K562 (cell line): Measurements from ENCODE around the gene FBN3. TPM values are rescaled to one million over a fixed set of nuclear protein-coding genes. Genes with fewer than 3 reads are reported as not detected.

ENCODE experiments used
- ATF1 ChIP-seq, 2 experiments: fragments of 450-650 bp in 1 of 2; IDR thresholded peaks; 2 replicates each; pipeline ENCODE4 v1.6.1; 2016; ENCODE audit warnings: missing compliant biosample characterization in 1 of 2, missing genetic modification characterization in 1 of 2
- BRCA1 ChIP-seq, 2 experiments: fragments of 450-650 bp in 1 of 2; sonication (generic) in 1 of 2; formaldehyde crosslinking in 1 of 2; IDR thresholded peaks; 2 replicates each; pipeline versions ENCODE4 v1.5.0 to v1.6.1; 2017 to 2020; ENCODE audit warnings: mild to moderate bottlenecking in 1 of 2, missing genetic modification reagents in 1 of 2
- DIDO1 ChIP-seq: fragments of 450-650 bp; IDR thresholded peaks from 2 replicates; pipeline ENCODE4 v1.6.1; 2016; ENCODE audit warnings: low read depth, missing biosample characterization, missing genetic modification characterization
- ETS2 ChIP-seq: IDR thresholded peaks from 2 replicates; pipeline ENCODE4 v1.6.1; 2016; ENCODE audit warnings: borderline replicate concordance, missing genetic modification characterization, mild to moderate bottlenecking, moderate library complexity, missing compliant biosample characterization; ENCODE audit not compliant: poor library complexity, severe bottlenecking
- GABPB1 ChIP-seq: sonication (generic); formaldehyde crosslinking; IDR thresholded peaks from 2 replicates; pipeline ENCODE4 v1.8.0; 2022; ENCODE audit warnings: mild to moderate bottlenecking, missing genetic modification reagents
- NR2C2 ChIP-seq, 2 experiments: fragments of 200-800 bp in 1 of 2; sonication (Bioruptor generic) in 1 of 2; sonication (generic) in 1 of 2; formaldehyde crosslinking in 1 of 2; IDR thresholded peaks; 2 replicates each; pipeline versions ENCODE4 v1.6.1 to v1.8.0; 2016 to 2022; ENCODE audit warnings: mild to moderate bottlenecking in 1 of 2, missing compliant biosample characterization in 1 of 2, missing genetic modification characterization in 1 of 2, missing genetic modification reagents in 1 of 2
- PTRF ChIP-seq: fragments of 450-650 bp; IDR thresholded peaks from 2 replicates; pipeline ENCODE4 v1.6.1; 2016; ENCODE audit warnings: mild to moderate bottlenecking, missing genetic modification characterization, missing compliant biosample characterization
- RAD51 ChIP-seq: fragments of 450-650 bp; IDR thresholded peaks from 2 replicates; pipeline ENCODE4 v1.7.1; 2016; ENCODE audit warnings: low read depth, mild to moderate bottlenecking, borderline replicate concordance
- RUNX1 ChIP-seq: sonication (generic); IDR thresholded peaks from 2 replicates; pipeline ENCODE4 v1.6.1; 2016; ENCODE audit warnings: antibody characterized with exemption, low read depth
- SAFB2 ChIP-seq: fragments of 200-400 bp; formaldehyde crosslinking; IDR thresholded peaks from 2 replicates; pipeline ENCODE4 v1.6.1; 2018; ENCODE audit warnings: borderline replicate concordance, low read length, low read depth, moderate library complexity; ENCODE audit not compliant: severe bottlenecking
- SMARCA4 ChIP-seq: fragments of 450-650 bp; IDR thresholded peaks from 2 replicates; pipeline ENCODE4 v1.6.1; 2016
- SMARCB1 ChIP-seq: IDR thresholded peaks from 2 replicates; pipeline ENCODE4 v1.6.1; 2011; ENCODE audit warnings: improper control_type of control experiment, low read depth; ENCODE audit not compliant: insufficient read length
- SUPT5H ChIP-seq: fragments of 450-650 bp; IDR thresholded peaks from 2 replicates; pipeline ENCODE4 v1.6.1; 2016
- U2AF2 ChIP-seq: fragments of 200-400 bp; formaldehyde crosslinking; optimal IDR thresholded peaks from 2 replicates; pipeline ENCODE3; 2017; ENCODE audit warnings: low read depth, mild to moderate bottlenecking, low read length
- WHSC1 ChIP-seq: IDR thresholded peaks from one replicate; pipeline ENCODE4 v1.6.1; 2012; ENCODE audit warnings: low read length, control low read depth, inconsistent platforms
- polyA plus RNA-seq, 8 experiments: library from polyadenylated mRNA; depleted of rRNA in 4 of 8; stranded (reverse) in 5 of 8; unstranded in 3 of 8; fragments of >200 nt; fragmentation: Nextera tagmentation in 2 of 8; fragmentation: Illumina TruSeq in 1 of 8; extraction: Ambion mirVana in 2 of 8; extraction: Trizol in 1 of 8; gene quantifications; 2 replicates each; pipeline versions ENCODE4 v1.2.1 to v1.2.3, GENCODE V29; 2011 to 2014; ENCODE audit warnings: inconsistent platforms in 1 of 8, missing spikeins in 1 of 8
- total RNA-seq, 7 experiments: library from RNA; depleted of rRNA in 6 of 7; stranded (reverse); fragments of >200 nt in 6 of 7; fragmentation: Illumina TruSeq in 2 of 7; extraction: Trizol in 2 of 7; gene quantifications; 2 replicates each; pipeline versions ENCODE4 v1.2.1 to v1.2.3, GENCODE V29; 2011 to 2021; ENCODE audit warnings: low replicate concordance in 1 of 7
- TF ChIP-seq, protein P1 (sequence below): IDR thresholded peaks from 3 replicates; pipeline ENCODE4 v1.6.1; 2011; ENCODE audit warnings: borderline replicate concordance, mild to moderate bottlenecking; ENCODE audit not compliant: insufficient read length, insufficient read depth
- TF ChIP-seq, protein P2 (sequence below): fragments of 450-650 bp; formaldehyde crosslinking; IDR thresholded peaks from 2 replicates; pipeline ENCODE4 v1.4.0; 2020; ENCODE audit warnings: mild to moderate bottlenecking
- TF ChIP-seq, protein P3 (sequence below): fragments of 250-450 bp; sonication (Bioruptor Pico); IDR thresholded peaks from 2 replicates; pipeline ENCODE4 v1.8.0; 2022; ENCODE audit warnings: inconsistent platforms, mild to moderate bottlenecking, moderate library complexity, borderline replicate concordance

The FBN3 gene
- total and polyA plus RNA-seq, 9 of the 15 experiments (the other 6 are each of a cell fraction or from before 2014, with no cell fraction given): under 0.01 to 0.29 (median 0.01) TPM; not detected in 4

GRCh38 chr19:8050274-8051096 is 98.9 kb downstream of the FBN3 start (continued):
- no peak for TF ChIP-seq ETS2 (tag)
- no peak for TF ChIP-seq DIDO1
- peak; percentile 84; the same call in 1 of the 2 replicates for TF ChIP-seq SUPT5H
- no peak for TF ChIP-seq WHSC1
- TF ChIP-seq ATF1 (CRISPR knock-in tag; IDR thresholded peaks at IDR 0.05): no peak
- TF ChIP-seq ATF1 (tag; IDR thresholded peaks at IDR 0.05): 0 out of 2 replicates have a peak, but pooled peaks have one; percentile 11
- no peak for TF ChIP-seq PTRF (tag)
- TF ChIP-seq SMARCB1: no peak
- TF ChIP-seq NR2C2 (CRISPR knock-in tag; IDR thresholded peaks at IDR 0.05): no peak
- no peak for TF ChIP-seq NR2C2 (tag; IDR thresholded peaks at IDR 0.05)
- TF ChIP-seq BRCA1 (IDR thresholded peaks at IDR 0.05): no peak
- TF ChIP-seq BRCA1 (CRISPR knock-in tag; IDR thresholded peaks at IDR 0.05): no peak
- TF ChIP-seq GABPB1 (CRISPR knock-in tag): no peak; the same call in 1 of the 2 replicates
- no peak for TF ChIP-seq SMARCA4
- TF ChIP-seq, protein P1, sequence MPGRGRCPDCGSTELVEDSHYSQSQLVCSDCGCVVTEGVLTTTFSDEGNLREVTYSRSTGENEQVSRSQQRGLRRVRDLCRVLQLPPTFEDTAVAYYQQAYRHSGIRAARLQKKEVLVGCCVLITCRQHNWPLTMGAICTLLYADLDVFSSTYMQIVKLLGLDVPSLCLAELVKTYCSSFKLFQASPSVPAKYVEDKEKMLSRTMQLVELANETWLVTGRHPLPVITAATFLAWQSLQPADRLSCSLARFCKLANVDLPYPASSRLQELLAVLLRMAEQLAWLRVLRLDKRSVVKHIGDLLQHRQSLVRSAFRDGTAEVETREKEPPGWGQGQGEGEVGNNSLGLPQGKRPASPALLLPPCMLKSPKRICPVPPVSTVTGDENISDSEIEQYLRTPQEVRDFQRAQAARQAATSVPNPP: no peak
- TF ChIP-seq RAD51: no peak; the same call in 1 of the 2 replicates
- TF ChIP-seq U2AF2: no peak
- TF ChIP-seq, protein P2, sequence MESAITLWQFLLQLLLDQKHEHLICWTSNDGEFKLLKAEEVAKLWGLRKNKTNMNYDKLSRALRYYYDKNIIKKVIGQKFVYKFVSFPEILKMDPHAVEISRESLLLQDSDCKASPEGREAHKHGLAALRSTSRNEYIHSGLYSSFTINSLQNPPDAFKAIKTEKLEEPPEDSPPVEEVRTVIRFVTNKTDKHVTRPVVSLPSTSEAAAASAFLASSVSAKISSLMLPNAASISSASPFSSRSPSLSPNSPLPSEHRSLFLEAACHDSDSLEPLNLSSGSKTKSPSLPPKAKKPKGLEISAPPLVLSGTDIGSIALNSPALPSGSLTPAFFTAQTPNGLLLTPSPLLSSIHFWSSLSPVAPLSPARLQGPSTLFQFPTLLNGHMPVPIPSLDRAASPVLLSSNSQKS (CRISPR knock-in tag): no peak
- TF ChIP-seq SAFB2: no peak
- no peak for TF ChIP-seq RUNX1
- TF ChIP-seq, protein P3, sequence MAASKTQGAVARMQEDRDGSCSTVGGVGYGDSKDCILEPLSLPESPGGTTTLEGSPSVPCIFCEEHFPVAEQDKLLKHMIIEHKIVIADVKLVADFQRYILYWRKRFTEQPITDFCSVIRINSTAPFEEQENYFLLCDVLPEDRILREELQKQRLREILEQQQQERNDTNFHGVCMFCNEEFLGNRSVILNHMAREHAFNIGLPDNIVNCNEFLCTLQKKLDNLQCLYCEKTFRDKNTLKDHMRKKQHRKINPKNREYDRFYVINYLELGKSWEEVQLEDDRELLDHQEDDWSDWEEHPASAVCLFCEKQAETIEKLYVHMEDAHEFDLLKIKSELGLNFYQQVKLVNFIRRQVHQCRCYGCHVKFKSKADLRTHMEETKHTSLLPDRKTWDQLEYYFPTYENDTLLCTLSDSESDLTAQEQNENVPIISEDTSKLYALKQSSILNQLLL (CRISPR knock-in tag): no peak
